GM19455 (cell line): ENCODE results near the gene TPRN.

Source experiments
- ATAC-seq: cut with Tn5 transposase; IDR thresholded peaks from one replicate; pipeline ENCODE4 v1.9.1; 2021; ENCODE audit not compliant: unreplicated experiment

The TPRN gene

GRCh38 chr9:137236238-137236935, 35.8 kb upstream of the TPRN start:
- ATAC-seq = no peak

GRCh38 chr9:137235424-137236237, 35.1 kb upstream of the TPRN start:
- ATAC-seq = no peak

- ATAC-seq = no peak
Observed at GRCh38 chr9:137234758-137235423, 34.4 kb upstream of the TPRN start.

GRCh38 chr9:137234055-137234697, 33.6 kb upstream of the TPRN start:
- ATAC-seq = no peak

GRCh38 chr9:137233143-137233980, 32.8 kb upstream of the TPRN start:
- no peak for ATAC-seq

- ATAC-seq = no peak
Observed at GRCh38 chr9:137232510-137232909, 32.0 kb upstream of the TPRN start.

- no peak for ATAC-seq
Observed at GRCh38 chr9:137232101-137232500, 31.6 kb upstream of the TPRN start.

- ATAC-seq = no peak
Observed at GRCh38 chr9:137231372-137232039, 31.0 kb upstream of the TPRN start.

- no peak for ATAC-seq
Observed at GRCh38 chr9:137230705-137231371, 30.3 kb upstream of the TPRN start, which contains the start of gene SLC34A3. TSS of gene SLC34A3 (plus strand) at chr9:137230901. CDS start at chr9:137231703, 802 bp downstream.

- ATAC-seq = no peak
Observed at GRCh38 chr9:137229903-137230704, 29.6 kb upstream of the TPRN start.

GRCh38 chr9:137228968-137229896, 28.7 kb upstream of the TPRN start:
- ATAC-seq = no peak

GRCh38 chr9:137228506-137228967, 28.0 kb upstream of the TPRN start:
- ATAC-seq = no peak

- no peak for ATAC-seq
Observed at GRCh38 chr9:137227853-137228505, 27.4 kb upstream of the TPRN start.

- no peak for ATAC-seq
Observed at GRCh38 chr9:137227054-137227852, 26.7 kb upstream of the TPRN start, which contains the start of gene RNF224. TSS of gene RNF224 (plus strand) at chr9:137227502. CDS start at chr9:137228336, 834 bp downstream.

- no peak for ATAC-seq
Observed at GRCh38 chr9:137226338-137227053, 26.0 kb upstream of the TPRN start.
